ENCODE results near the gene YJEFN3.

YJEFN3 gene

DNA sequence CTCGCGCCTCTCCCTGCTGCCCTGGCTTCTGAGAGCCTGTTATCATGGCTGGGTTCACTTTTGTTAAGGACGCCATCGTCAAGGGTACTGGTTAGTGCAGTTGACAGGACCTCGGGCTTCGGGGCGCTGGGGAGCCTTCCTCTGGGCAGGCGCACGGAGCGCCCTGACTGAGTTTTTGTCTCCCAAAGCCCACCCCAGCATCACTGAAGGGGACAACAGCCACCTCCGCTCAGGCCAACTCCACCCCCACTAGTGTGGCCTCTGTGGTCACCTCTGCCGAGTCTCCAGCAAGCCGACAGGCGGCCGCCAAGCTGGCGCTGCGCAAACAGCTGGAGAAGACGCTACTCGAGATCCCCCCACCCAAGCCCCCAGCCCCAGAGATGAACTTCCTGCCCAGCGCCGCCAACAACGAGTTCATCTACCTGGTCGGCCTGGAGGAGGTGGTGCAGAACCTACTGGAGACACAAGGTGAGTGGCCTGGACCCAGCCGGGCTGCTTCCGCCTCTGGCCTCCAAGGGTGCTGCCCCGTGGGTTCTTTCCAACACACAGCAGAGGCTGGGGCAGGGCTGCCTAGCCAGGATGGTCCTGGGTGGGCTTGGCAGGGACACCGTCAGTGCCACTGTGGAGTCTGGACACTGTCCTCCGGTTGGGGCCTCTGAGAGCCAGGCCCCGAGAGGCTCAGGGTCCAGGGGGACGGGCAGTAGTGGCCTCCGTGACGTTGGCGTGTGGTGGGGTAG lies 30.3 kb upstream of the YJEFN3 start:
- no peak for DNase-seq (ENCODE audit: low read depth)

DNA sequence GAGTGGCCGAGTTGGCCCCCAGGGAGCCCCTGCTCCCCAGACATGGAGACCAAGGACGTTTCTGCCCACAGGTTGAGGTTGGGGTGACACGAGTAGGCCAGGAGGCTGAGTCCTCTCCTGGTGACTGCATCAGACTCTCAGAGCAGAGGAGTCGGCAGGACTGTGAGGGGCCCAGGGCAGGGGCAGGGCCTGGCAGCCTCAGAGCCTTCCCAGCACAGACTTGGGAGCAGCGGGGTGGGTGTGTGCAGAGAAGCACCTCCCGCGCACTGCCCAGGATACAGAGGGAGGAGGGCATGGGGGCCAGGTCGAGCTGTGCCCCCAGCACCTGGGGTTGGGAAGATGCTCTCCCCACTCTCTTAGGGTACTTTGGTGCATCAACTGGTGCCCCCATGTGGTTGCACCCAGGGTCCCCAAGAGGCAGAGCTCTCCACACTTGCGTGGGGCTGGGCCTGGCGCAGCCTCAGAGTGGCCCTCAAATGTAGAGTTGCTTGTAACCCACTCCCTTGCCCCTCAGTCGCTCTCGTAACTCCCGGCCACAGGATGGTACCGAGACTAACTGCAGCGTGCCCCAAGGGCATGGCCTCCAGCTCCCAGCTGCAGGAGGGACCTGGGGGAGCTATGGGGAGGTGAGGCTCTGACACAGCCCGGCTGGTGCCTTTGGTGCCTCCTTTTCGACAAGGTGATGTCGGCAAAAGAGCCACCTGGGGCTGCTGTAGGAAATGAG lies 29.3 kb upstream of the YJEFN3 start:
- DNase-seq (ENCODE audit: low read depth), result no peak

- DNase-seq (ENCODE audit: low read depth), result no peak
Measured at GRCh38 chr19:19500975-19501644, 27.6 kb upstream of the YJEFN3 start.

DNA sequence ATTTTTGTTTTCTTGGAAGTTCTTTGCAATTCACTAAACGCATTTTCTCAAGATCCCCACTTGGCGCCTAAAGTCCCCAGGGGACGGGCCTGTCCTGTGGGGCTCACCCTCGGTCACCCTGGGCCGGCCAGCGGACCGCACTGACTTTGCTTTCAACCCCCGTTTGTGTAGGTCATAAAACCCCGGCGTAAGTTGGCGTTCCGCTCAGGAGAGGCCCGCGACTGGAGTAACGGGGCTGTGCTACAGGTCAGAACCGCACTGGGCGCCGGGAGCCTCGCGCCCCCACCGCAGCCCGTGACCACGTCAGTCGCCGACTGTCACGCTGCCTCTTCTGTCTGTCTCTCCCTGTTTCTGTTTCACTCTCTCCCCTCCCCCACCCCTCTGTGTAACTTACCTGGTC lies 26.9 kb upstream of the YJEFN3 start:
- DNase-seq (ENCODE audit: low read depth), result no peak

- no peak for DNase-seq (ENCODE audit: low read depth)
Measured at GRCh38 chr19:19502281-19502680, 26.4 kb upstream of the YJEFN3 start.

GRCh38 chr19:19502808-19503602 lies 25.7 kb upstream of the YJEFN3 start:
- DNase-seq (ENCODE audit: low read depth), result no peak

DNA sequence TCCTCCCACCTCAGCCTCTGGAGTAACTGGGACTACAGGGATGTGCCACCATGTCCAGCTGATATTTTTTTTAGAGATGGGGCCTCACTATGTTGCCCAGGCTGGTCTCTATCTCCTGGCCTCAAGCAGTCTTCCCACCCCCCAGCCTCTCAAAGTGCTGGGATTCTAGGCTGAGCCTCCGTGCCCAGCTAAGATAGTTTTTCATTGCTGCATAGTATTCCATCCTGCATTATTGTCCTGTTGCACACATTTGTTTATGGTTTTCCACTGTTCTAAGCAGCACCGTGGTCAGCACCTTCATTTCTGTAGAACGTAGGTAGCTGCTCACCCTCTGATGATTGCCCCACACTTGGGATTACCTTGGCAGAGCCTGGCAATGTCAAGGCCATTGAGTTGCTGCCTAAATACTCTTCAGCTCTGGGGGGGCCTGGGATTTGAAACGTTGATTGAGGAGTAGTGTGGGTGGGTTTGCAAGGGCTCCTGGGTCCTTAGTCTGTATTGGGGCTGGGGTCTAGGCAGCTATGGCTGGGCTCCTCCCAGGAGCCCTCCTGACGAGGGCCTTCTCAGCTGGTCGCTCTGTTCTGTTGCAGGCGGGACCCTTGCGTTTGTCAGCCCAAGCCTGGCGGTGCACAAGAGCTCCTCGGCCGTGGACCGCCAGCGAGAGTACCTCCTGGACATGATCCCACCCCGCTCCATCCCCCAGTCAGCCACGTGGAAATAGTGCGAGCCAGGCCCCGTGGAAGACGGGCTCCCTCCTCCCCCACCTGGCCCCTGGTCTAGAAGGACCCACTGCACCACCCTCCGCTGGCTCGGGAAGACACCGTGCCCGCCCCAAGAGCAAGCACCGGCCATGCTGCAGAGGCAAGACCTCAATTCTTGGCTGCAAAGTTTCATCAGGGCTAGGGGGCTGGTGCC lies 23.7 kb upstream of the YJEFN3 start:
- no peak for DNase-seq (ENCODE audit: low read depth)

DNA sequence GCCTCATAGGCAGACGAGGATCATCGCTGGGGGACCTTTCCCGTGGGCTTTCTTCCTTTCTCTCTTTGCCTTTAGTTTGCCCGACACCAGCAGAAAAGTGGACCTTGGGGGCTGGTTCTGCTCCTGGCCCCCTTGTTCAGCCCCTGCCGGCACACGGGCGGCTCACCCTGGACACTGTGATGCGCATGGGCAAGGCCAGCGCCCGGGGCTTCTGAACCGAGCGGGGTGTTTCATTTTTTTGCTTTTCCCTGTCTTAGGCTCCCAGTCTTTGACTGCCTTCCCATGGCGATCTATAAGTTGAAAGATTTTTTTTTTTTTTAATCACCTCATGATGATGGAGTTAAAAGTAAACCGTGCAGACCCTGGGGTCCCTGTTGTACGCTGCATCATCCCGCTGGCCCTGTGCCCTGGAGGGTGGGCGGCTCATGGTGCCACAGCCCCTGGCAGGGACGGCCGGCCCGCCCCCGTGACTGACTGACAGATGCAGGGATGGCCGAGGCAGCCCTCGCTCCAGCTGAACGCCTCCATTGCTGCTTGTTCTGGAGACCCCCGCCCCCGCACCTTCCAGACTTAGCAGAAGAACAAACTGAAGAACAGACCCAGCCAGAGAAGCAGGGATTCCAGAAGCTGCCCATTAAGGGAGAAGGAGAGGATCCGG lies 22.9 kb upstream of the YJEFN3 start:
- no peak for DNase-seq (ENCODE audit: low read depth)

DNA sequence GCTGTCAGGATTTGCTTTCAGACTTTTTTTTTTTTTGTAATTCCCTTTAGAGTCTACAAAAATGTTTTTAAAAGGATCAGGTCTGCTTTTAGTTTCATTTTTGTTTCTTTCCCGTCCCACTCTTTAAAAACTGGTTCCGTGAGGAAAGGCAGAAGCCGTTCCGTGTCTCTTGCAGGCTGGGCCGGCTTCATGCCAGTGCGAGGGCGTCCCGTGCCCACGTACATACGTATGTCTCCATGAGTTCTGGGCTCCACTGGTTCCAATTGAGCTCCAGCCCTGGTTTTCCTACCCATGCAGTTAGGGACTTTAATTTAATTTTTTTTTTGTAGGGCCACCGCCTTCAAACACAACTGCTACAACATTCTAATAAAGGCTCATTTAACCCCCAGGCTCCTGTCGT lies 22.1 kb upstream of the YJEFN3 start:
- DNase-seq (ENCODE audit: low read depth), result no peak

GRCh38 chr19:19507354-19507753 lies 21.4 kb upstream of the YJEFN3 start:
- DNase-seq (ENCODE audit: low read depth), result no peak

- no peak for DNase-seq (ENCODE audit: low read depth)
Measured at GRCh38 chr19:19508217-19508616, 20.5 kb upstream of the YJEFN3 start.

- DNase-seq (ENCODE audit: low read depth), result no peak
Measured at GRCh38 chr19:19510432-19510831, 18.3 kb upstream of the YJEFN3 start.

- no peak for DNase-seq (ENCODE audit: low read depth)
Measured at GRCh38 chr19:19513682-19514081, 15.0 kb upstream of the YJEFN3 start.

DNA sequence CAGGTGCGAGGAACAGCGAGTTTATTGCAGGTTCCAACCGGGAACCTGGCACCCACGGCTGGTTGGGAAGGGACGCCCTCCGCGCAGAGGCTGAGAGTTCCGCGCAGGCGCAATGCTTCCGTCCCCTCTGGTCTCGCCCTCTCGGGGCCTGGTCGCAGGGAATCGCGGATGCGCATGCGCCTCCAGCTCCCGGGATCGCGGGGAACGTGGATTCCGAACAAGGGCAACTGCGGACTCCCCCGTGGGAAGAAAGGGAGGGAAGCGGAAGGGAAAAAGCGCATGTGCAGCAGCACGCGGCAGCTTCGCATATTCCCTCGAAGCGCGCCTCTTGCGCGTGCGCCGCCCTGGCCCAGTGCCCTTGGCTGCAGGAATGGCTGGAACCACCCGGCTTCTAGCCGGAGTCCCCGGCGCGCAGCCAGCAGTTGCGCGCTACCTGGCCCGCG lies 14.5 kb upstream of the YJEFN3 start:
- DNase-seq (ENCODE audit: low read depth), result no peak

- no peak for DNase-seq (ENCODE audit: low read depth)
Measured at GRCh38 chr19:19514881-19515641, 13.7 kb upstream of the YJEFN3 start, which contains the start of gene TSSK6. TSSK6 (minus strand) TSS chr19:19515548; CDS start chr19:19515427, 121 bp downstream.

DNA sequence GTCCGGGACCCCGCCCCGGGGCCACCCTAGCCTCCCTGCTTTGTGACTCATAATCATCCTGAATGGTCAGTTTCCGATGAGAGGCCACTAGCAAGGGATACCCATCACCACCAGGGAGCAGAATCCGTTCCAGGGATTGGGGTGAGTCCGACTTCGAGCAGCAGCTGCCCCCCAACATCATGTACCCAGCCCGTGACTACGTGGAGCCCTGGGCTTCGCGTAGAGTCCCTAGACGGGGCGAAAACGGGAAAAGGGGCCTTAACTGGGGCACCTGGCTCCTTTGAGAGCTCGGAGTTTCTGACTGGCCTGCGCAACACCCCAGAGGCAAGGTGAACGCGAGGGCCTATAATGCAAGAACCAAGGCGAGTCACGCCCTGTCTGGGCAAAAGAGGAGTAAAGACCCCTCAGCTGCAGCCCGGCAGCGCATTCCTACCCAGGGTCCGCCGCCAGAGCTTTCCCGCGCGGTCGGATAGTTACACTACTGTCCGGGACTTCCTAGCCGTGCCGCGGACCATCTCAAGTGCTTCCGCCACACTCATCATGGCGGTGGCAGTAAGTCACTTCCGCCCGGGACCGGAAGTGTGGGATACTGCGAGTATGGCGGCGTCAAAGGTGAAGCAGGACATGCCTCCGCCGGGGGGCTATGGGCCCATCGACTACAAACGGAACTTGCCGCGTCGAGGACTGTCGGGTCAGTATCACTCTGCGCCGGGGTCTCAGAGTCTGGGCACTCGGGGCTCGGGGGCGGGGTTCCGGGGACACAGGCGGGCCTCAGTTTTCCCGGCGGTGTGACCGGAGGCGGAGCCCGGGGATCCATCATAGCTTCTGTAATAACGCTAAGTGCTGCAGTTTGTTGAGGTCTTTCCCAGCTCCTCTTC lies 12.8 kb upstream of the YJEFN3 start, which contains the start of gene NDUFA13:
Gene NDUFA13, plus strand, starts transcription at position 584 of the 878 bp plus-strand sequence. Its CDS starts 14 bp downstream, at position 598.
- DNase-seq (ENCODE audit: low read depth), result peak; percentile 82

- DNase-seq (ENCODE audit: low read depth), result no peak
Measured at GRCh38 chr19:19517235-19517619, 11.5 kb upstream of the YJEFN3 start.

- no peak for DNase-seq (ENCODE audit: low read depth)
Measured at GRCh38 chr19:19520989-19521388, 7.7 kb upstream of the YJEFN3 start.

DNA sequence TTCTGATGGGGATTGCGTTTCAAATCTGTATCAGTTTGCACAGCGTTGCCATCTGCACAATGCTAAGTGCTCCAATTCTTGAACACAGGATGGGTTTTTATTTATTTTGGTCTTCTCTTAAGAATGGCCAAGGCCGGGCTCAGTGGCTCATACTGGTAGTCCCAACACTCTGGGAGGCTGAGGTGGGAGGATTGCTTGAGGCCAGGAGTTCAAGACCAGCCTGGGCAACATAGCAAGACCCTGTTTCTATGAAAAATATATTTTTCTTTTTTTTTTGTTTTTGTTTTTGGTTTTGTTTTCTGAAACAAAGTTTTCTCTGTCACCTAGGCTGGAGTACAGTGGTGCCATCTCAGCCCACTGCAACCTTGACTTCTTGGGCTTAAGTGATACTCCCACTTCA lies 5.5 kb upstream of the YJEFN3 start:
- no peak for DNase-seq (ENCODE audit: low read depth)
